ENCODE results near the gene C1orf210. TPM values are rescaled to one million over a fixed set of nuclear protein-coding genes. Genes with fewer than 3 reads are reported as not detected.

The C1orf210 gene
- total and polyA plus RNA-seq, 2 donors = 0.90 to 1.4 TPM

DNA sequence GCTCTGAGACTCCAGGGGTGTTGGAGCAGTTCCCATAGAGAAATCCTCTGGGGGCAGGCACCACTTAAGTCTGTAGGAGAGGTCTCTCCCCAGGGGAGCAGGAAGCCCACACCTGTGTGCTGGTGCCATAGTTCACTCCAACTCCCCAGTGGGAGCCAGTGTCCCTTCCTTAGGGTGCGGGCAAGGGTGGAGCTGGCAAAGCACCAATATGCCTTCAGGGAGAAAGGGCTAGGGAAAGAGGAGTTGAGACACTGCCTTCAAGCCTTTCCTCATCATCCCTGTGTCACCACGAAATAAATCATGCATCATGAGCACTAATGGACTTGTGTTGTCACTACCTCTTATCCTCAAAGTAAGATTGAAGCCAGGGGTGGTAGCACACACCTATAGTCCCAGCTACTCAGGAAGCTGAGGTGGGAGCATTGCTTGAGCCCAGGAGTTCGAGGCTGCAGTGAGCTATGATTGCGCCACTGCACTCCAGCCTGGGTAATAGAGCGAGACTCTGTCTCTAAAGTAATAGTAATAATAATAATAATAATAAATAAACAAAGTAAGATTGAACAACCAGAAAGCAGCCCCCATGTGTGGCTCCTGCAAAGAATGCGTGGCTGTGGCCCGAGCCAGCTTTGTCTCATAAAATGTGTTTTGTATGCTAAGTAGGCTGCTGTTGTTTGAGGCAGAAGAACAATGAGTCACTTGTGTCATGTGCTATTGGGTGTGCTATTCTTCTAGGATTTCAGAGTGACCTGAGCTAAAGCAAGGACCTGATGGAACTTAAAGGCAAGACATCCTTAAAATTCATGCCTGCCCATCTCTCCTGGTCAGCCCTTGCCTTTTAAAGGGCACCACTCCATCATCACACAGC, 8.7 kb upstream of the C1orf210 start:
- Histone ChIP-seq H3K4me3 (ENCODE audit: low read depth, low read length) (no peak overlapping the region), H3K4me1 (ENCODE audit: insufficient read depth) (no peaks in the 10 kb centered on the region), H3K27ac (ENCODE audit: low read depth) (no peak overlapping the region), H3K36me3 (ENCODE audit: insufficient read depth) (no peaks in the 10 kb centered on the region)
- DNase-seq (ENCODE audit: extremely low spot score) = no peak
- WGBS = 79% methylated on average over 7 of the region's 7 CpGs

DNA sequence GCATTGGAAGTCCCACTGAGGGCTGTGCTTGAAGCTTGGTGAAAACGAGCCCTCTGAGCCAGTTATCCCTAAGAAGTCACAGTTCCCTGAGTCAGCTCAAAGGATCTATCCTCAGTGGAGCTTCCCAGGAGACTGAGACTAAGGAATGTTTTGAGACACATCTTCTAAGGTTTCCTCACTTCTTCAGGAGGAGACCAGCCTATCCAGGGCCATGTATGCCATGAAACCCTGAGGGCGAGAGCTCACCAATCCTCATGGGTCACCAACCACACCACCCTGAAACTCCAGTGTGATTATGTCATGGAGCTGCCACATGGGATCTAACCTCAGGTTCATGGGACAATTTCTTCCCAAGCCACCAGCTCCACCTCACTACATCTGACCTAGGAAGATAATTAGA, 7.8 kb upstream of the C1orf210 start:
- Histone ChIP-seq H3K27ac (ENCODE audit: low read depth) (no peak overlapping the region), H3K4me3 (ENCODE audit: low read depth, low read length) (no peak overlapping the region), H3K36me3 (ENCODE audit: insufficient read depth) (no peaks in the 10 kb centered on the region), H3K4me1 (ENCODE audit: insufficient read depth) (no peaks in the 10 kb centered on the region)
- DNase-seq (ENCODE audit: extremely low spot score) = no peak
- 88% methylated on average over 2 of the region's 2 CpGs for WGBS

DNA sequence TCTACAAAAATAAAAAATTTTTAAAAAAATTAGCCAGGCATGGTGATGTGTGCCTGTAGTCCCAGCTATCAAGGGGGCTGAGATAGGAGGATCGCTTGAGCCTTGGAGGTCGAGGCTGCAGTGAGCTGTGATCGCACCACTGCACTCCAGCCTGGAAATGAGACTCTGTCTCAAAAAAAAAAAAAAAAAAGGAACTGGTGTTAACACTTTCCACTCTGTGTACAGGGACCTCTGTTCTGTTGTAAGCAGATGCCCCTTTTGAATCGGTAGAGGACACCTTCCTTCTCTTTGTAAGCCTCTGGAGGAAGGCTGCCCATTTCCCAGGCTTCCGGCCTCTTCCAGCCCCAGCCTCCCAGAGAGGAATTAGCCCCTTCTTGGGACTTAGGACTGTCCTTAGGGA, 7.3 kb upstream of the C1orf210 start:
- H3K27ac ChIP-seq (ENCODE audit: low read depth) = no peak overlapping the region
- no peaks in the 10 kb centered on the region for H3K36me3 ChIP-seq (ENCODE audit: insufficient read depth)
- no peak for DNase-seq (ENCODE audit: extremely low spot score)
- H3K4me3 ChIP-seq (ENCODE audit: low read depth, low read length) = no peak overlapping the region
- no peaks in the 10 kb centered on the region for H3K4me1 ChIP-seq (ENCODE audit: insufficient read depth)
- WGBS = 83% methylated on average over 5 of the region's 5 CpGs

DNA sequence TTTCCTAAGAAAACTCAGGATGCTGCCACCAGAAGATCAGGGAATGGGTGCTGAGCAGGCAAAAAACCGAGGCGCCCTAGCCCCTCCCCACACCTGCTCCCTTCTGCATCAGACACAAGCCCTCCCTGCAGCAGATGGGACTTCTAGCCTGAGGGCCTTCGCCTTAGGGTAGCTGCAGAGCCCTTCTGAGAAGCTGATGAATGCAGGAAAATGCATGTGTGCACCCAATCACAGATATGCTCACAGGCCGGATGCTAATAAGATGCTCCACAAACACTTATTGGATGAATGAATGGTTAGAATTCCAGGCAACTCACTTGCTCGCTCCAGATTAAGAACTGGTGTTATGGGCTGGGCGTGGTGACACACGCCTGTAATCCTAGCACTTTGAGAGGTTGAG, 6.8 kb upstream of the C1orf210 start:
- DNase-seq (ENCODE audit: extremely low spot score) = no peak
- WGBS = 79% methylated on average over 7 of the region's 7 CpGs
- H3K27ac ChIP-seq (ENCODE audit: low read depth) = no peak overlapping the region
- H3K4me1 ChIP-seq (ENCODE audit: insufficient read depth) = no peaks in the 10 kb centered on the region
- no peaks in the 10 kb centered on the region for H3K36me3 ChIP-seq (ENCODE audit: insufficient read depth)
- no peak overlapping the region for H3K4me3 ChIP-seq (ENCODE audit: low read depth, low read length)

DNA sequence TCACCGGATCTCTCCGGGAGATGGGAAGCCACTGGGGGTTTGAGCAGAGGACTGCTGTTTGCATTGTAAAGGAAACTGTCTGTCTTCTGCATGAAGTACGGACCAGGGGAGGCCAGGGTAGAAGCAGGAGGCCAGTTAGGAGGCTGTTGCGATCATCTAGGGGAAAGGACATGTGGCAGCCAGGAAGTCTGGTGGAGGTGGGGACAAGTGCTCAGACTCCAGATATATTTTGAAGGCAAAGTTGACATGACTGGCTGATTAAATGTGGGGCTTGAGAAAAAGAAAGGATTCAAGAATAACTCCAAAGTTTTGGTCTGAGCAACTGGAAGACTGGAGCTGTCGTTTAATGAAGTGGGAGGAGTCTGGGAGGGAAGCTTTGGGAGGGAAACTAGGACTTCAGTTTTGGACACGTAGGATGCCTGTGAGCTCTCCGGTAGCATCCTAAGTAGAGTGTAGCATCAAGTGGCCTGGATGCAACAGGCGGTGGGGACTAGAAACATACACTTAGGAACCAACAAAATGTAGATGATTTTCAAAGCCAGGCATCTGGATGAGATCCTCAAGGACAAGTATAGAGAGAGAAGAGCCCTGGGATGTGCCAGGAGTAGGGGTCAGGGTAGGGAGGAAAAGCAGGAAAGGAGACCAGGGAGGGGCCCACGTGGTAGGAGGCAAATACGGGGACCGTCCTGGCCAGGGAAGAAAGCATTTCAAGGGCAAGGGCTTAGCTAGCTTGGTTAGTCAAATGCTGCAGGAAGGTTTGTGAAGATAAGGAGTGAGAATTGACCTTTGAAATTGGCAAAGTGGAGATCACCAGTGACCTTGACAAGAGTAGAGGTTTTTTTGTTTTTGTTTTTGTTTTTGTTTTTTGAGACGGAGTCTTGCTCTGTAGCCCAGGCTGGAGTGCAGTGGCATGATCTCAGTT, 3.7 kb upstream of the C1orf210 start:
- 69% methylated on average over 12 of the region's 12 CpGs for WGBS
- Histone ChIP-seq H3K27ac (ENCODE audit: low read depth) (no peak overlapping the region), H3K4me3 (ENCODE audit: low read depth, low read length) (no peak overlapping the region), H3K4me1 (ENCODE audit: insufficient read depth) (no peaks in the 10 kb centered on the region), H3K36me3 (ENCODE audit: insufficient read depth) (no peaks in the 10 kb centered on the region)
- no peak for DNase-seq (ENCODE audit: extremely low spot score)

DNA sequence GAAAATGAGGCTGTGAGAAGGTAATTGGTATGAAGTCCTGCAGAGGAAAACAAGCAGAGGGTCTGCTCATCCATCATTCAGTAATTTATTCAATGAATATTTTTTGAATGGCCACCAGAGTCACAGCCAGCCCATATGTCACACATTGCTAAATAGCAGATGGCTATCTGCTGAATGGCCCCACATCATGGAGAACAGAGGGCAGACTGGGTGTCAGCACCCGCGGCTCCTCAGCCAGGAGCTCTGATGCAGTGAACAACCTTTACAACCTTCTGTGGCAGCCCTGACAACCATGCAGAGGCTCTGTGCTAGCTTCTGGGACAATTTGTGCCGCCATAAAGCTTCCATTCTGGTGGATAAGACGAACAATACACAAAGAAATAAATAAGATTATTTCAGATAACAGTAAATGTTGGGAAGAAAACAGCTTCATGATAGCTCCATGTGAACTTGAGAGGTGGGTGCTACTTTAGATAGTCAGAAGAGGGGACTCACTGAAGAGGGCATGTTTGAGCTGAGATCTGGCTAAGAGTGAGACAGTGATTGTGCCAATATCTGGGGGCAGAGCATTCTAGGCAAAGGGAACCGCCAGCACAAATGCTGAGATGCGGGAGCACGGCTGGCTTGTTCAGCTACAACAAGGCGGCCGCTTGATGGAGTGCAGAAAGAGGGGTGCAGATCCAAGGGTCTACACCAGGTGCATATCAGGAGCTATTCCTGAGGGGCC, 2.8 kb upstream of the C1orf210 start:
- Histone ChIP-seq H3K4me1 (ENCODE audit: insufficient read depth) (no peaks in the 10 kb centered on the region), H3K36me3 (ENCODE audit: insufficient read depth) (no peaks in the 10 kb centered on the region), H3K27ac (ENCODE audit: low read depth) (no peak overlapping the region), H3K4me3 (ENCODE audit: low read depth, low read length) (no peak overlapping the region)
- DNase-seq (ENCODE audit: extremely low spot score) = no peak
- WGBS = 89% methylated on average over 9 of the region's 9 CpGs

DNA sequence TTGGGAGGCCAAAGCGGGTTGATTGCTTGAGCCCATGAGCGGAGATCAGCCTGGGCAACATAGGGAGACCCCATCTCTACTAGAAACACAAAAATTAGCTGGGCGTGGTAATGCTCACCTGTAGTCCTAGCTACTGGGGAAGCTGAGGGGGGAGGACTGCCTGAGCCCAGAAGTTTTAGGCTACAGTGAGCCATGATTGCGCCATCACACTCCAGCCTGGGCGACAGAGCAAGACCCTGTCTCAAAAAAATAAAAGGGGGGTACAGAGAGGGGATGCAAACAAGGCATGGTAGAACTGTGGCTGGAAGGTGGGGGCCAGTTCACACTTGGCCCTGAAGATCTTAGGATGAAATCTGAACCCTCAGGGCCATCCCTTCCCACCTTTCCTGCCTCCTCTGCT, 1.2 kb upstream of the C1orf210 start:
- WGBS = 94% methylated on average over 5 of the region's 5 CpGs

DNA sequence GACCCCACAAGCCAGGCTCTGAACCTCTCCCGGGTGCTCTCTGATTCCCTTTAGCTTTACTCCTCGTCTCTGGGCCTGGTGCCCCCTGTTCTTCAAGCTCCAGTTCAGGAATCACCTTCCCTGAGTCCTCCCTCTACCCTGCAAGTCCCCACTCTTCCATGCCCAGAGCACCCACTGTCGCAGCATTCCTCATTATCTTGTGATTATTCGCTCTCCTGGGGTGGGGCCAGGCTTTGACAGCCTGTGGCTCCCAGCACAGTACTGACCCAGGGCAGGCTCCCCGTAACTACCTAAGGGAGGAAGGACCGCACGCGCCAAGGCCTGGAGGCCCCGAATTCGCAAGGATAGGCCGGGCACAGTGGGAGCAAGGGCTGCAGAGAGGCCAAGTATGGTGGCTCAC, 734 bp upstream of the C1orf210 start:
- H3K36me3 ChIP-seq (ENCODE audit: insufficient read depth) = no peaks in the 10 kb centered on the region
- no peak overlapping the region for H3K27ac ChIP-seq (ENCODE audit: low read depth)
- no peaks in the 10 kb centered on the region for H3K4me1 ChIP-seq (ENCODE audit: insufficient read depth)
- DNase-seq (ENCODE audit: extremely low spot score) = no peak
- 89% methylated on average over 11 of the region's 11 CpGs for WGBS
- H3K4me3 ChIP-seq (ENCODE audit: low read depth, low read length) = no peak overlapping the region

More for the DNA sequence above, 1.2 kb upstream of the C1orf210 start:
- Histone ChIP-seq H3K36me3 (ENCODE audit: insufficient read depth) (no peaks in the 10 kb centered on the region), H3K27ac (ENCODE audit: low read depth) (no peak overlapping the region), H3K4me1 (ENCODE audit: insufficient read depth) (no peaks in the 10 kb centered on the region), H3K4me3 (ENCODE audit: low read depth, low read length) (no peak overlapping the region)
- no peak for DNase-seq (ENCODE audit: extremely low spot score)

DNA sequence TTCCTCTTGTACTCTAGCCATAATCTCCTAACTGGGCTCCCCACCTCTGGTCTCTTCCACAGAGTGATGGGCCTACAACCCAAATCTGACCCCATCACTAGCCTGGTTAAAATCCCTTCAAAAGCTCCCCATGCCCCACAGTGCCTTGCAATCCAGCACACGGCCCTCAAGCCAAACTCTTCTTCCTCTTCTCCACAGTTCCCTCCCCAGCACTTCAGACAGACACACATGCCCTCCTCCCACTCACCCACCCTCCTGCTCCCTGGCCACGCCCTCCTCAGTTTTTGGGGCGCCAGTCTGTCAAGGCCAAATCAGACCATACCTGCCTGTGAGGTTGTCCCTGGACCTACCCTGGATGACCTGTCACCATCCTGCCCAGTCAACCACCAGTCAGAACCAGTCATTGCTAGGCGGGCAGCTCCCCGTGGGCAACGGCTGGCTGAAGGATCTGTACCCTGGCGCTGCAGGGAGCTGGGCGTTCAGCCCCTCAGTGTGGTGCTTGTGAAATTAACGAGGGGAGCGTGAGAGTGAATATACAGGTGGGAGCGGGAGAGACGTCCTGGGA, 753 bp downstream of the C1orf210 start:
- Histone ChIP-seq H3K36me3 (ENCODE audit: insufficient read depth) (no peaks in the 10 kb centered on the region), H3K4me1 (ENCODE audit: insufficient read depth) (no peaks in the 10 kb centered on the region), H3K27ac (ENCODE audit: low read depth) (no peak overlapping the region), H3K4me3 (ENCODE audit: low read depth, low read length) (no peak overlapping the region)
- no peak for DNase-seq (ENCODE audit: extremely low spot score)
- WGBS = 68% methylated on average over 12 of the region's 12 CpGs

DNA sequence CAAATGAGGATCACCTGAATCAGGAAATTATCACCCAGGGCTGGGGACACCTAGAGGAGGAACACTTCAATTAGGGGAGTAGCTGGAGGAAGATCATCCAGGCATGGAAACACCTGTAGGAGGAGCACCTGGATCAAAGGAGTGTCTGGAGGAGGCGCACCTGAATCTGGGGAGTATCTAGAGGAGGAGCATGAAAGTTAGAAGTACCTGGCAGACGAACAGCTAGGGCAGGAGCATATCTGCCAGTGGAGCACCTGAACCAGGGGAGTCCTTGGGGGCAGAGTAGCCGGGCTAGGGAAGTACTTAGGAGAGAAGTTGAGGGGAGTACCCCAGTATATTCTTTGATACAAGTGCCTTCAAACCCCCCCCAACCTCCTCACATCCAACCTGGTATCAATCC, 1.3 kb downstream of the C1orf210 start:
- H3K4me1 ChIP-seq (ENCODE audit: insufficient read depth) = no peaks in the 10 kb centered on the region
- WGBS = 90% methylated on average over 3 of the region's 3 CpGs
- no peak overlapping the region for H3K4me3 ChIP-seq (ENCODE audit: low read depth, low read length)
- no peaks in the 10 kb centered on the region for H3K36me3 ChIP-seq (ENCODE audit: insufficient read depth)
- H3K27ac ChIP-seq (ENCODE audit: low read depth) = no peak overlapping the region
- DNase-seq (ENCODE audit: extremely low spot score) = no peak

DNA sequence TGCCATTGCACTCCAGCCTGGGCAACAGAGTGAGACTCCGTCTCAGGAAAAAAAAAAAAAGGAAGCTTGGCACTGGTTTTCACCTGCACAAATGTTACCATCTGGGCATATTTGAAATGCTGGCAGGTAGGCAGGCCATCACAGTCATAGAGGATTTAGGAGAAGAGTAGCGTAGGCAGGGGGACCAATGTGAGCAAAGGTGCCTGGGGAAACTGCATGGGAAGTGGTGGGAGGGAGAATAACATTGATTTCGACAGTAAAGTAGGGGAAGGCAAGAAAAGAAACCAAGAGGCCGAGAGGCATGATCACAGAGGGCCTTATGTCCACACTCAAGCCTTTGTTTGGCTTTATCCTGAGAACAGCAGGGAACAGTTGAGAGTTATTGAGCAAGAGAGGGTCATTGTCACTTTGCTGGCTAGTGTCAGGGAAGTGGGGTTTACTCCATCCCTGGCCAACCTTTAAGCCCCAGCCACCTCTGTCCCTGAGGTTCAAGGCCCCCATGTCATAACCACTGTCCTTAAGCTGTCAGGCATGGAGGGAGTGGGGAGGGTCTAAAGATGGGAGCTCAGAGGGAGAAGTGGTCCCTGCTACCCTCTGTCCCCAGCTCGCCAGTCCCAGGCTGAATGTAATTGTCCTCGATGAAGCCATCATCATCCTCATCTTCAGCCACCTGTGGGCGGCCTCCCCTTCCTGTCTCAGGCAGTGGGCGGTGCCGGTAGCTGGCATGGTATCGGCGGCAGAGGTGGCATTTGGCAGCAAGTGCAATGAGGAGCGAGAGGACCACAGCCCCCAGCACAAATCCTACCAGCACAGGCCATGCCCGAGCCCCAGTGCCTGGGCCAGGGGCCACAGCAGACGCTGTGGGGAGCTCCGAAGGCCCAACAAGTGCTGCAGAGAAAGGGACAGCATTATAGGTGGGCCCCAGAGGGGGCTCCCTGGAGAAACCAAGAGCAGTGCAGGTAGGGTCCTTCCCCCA, 2.9 kb downstream of the C1orf210 start:
- no peaks in the 10 kb centered on the region for H3K4me1 ChIP-seq (ENCODE audit: insufficient read depth)
- DNase-seq (ENCODE audit: extremely low spot score) = no peak
- H3K4me3 ChIP-seq (ENCODE audit: low read depth, low read length) = no peak overlapping the region
- H3K27ac ChIP-seq (ENCODE audit: low read depth) = no peak overlapping the region
- no peaks in the 10 kb centered on the region for H3K36me3 ChIP-seq (ENCODE audit: insufficient read depth)
- 88% methylated on average over 15 of the region's 15 CpGs for WGBS

DNA sequence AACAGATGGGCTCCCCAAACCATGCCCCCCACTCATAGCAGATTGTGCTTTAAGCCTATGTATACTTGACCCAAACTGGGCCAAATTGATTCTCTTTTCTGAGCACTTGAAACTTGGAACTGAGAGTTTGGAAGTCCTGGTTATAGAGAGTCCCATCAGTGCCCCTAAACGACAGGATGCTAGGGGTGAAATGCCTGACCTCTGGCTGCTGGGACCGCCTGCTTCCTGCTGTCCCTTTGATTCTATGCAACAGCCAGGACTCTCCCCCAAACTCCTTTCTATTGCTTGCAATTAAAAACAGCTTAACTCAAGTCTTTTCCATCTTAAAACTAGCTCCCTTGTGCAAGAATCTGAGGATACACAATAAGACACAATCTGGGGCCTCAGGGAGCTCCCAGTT, 4.7 kb downstream of the C1orf210 start:
- 30% methylated on average over 2 of the region's 2 CpGs for WGBS
- Histone ChIP-seq H3K27ac (ENCODE audit: low read depth) (no peak overlapping the region), H3K4me3 (ENCODE audit: low read depth, low read length) (no peak overlapping the region), H3K36me3 (ENCODE audit: insufficient read depth) (no peaks in the 10 kb centered on the region), H3K4me1 (ENCODE audit: insufficient read depth) (no peaks in the 10 kb centered on the region)
- DNase-seq (ENCODE audit: extremely low spot score) = no peak
